Hepatocyte (in vitro differentiated cells): ENCODE data around the gene SMAD3. TPM values are rescaled to one million over a fixed set of nuclear protein-coding genes. Genes with fewer than 3 reads are reported as not detected.
A peak's percentile ranks its signal among the peaks of the same experiment; 100 is the strongest.

Experiments
- DNase-seq: peaks from one replicate; pipeline ENCODE4 v3.0.0-alpha.2; 2016; ENCODE audit warnings: low spot score
- H2AFZ ChIP-seq: fragments of 200-600 bp; sonication (generic); 2 replicates; pipeline ENCODE4 v1.6.0; 2016; ENCODE audit warnings: antibody characterized with exemption, mild to moderate bottlenecking
- H3K27ac ChIP-seq: fragments of 200-600 bp; sonication (generic); 2 replicates; pipeline ENCODE4 v1.5.1; 2016; ENCODE audit warnings: mild to moderate bottlenecking
- H3K27me3 ChIP-seq: fragments of 200-600 bp; sonication (generic); 2 replicates; pipeline ENCODE4 v1.6.1; 2016
- H3K36me3 ChIP-seq: fragments of 200-600 bp; sonication (generic); replicated peaks from 2 replicates; pipeline ENCODE4 v1.5.1; 2016; ENCODE audit warnings: low read depth; ENCODE audit not compliant: insufficient read depth
- H3K4me1 ChIP-seq: fragments of 200-600 bp; sonication (generic); 2 replicates; pipeline ENCODE4 v1.5.1; 2016; ENCODE audit warnings: mild to moderate bottlenecking, moderate library complexity; ENCODE audit not compliant: insufficient read depth
- H3K4me2 ChIP-seq: fragments of 200-600 bp; sonication (generic); 2 replicates; pipeline ENCODE4 v1.6.0; 2016
- H3K4me3 ChIP-seq: fragments of 200-600 bp; sonication (generic); 2 replicates; pipeline ENCODE4 v1.5.1; 2016; ENCODE audit warnings: mild to moderate bottlenecking
- H3K79me2 ChIP-seq: fragments of 200-600 bp; sonication (generic); 2 replicates; pipeline ENCODE4 v1.6.0; 2017; ENCODE audit warnings: mild to moderate bottlenecking
- H3K9me2 ChIP-seq: fragments of 200-600 bp; sonication (generic); replicated peaks from 2 replicates; pipeline ENCODE4 v1.6.0; 2017; ENCODE audit warnings: mild to moderate bottlenecking; ENCODE audit not compliant: insufficient read depth
- H3K9me3 ChIP-seq: fragments of 200-600 bp; sonication (generic); 2 replicates; pipeline ENCODE4 v1.5.1; 2016; ENCODE audit warnings: low read depth, mild to moderate bottlenecking
- H4K20me1 ChIP-seq: fragments of 200-600 bp; sonication (generic); 2 replicates; pipeline ENCODE4 v1.6.0; 2016; ENCODE audit warnings: mild to moderate bottlenecking; ENCODE audit not compliant: insufficient read depth, poor library complexity, severe bottlenecking
- CTCF ChIP-seq: fragments of 200-600 bp; sonication (generic); IDR thresholded peaks from 2 replicates; pipeline ENCODE4 v1.5.1; 2016; ENCODE audit warnings: antibody characterized with exemption, mild to moderate bottlenecking; ENCODE audit not compliant: poor library complexity
- EZH2 ChIP-seq: fragments of 200-600 bp; sonication (generic); IDR thresholded peaks from 2 replicates; pipeline ENCODE4 v1.6.1; 2016; ENCODE audit warnings: antibody characterized with exemption, mild to moderate bottlenecking, borderline replicate concordance
- EZH2phosphoT487 ChIP-seq: fragments of 200-600 bp; sonication (generic); IDR thresholded peaks from one replicate; pipeline ENCODE4 v1.6.1; 2018; ENCODE audit warnings: antibody characterized with exemption, mild to moderate bottlenecking, low read depth, moderate library complexity; ENCODE audit not compliant: unreplicated experiment, severe bottlenecking
- WGBS: methylation state at CpG from one replicate; pipeline ENCODE4 v1.1.6; 2016; ENCODE audit warnings: low lambda C conversion rate; ENCODE audit errors: missing lambda C conversion rate; 5-methylcytosine and 5-hydroxymethylcytosine counted together
- polyA plus RNA-seq: library from polyadenylated mRNA; unstranded; fragments of >200 nt; fragmentation: Nextera tagmentation; extraction: Ambion mirVana; gene quantifications from 2 replicates; pipeline ENCODE4 v1.2.1, GENCODE V29; 2016
- total RNA-seq: library from RNA; depleted of rRNA; stranded (reverse); fragments of >200 nt; gene quantifications from 2 replicates; pipeline ENCODE4 v1.2.3, GENCODE V29; 2014

SMAD3 gene
- total and polyA plus RNA-seq, 2 experiments from 2014 or later, result 24.7 to 32.2 TPM

GRCh38 chr15:67134871-67135492, 69.6 kb downstream of the SMAD3 start:
- Histone ChIP-seq H3K79me2 (peaks cover 93% of the 10 kb centered on the region), H3K27me3 (no peaks in the 10 kb centered on the region), H3K4me1 (peaks cover 62% of the 10 kb centered on the region), H4K20me1 (peaks cover 53% of the 10 kb centered on the region), H2AFZ (no peak overlapping the region), H3K9me2 (no peaks in the 10 kb centered on the region), H3K9me3 (no peaks in the 10 kb centered on the region), H3K4me2 (peak overlapping the region; percentile 44), H3K27ac (peak overlapping the region; percentile 85), H3K36me3 (no peaks in the 10 kb centered on the region), H3K4me3 (no peak overlapping the region)
- TF ChIP-seq EZH2phosphoT487 (no peak), CTCF (no peak), EZH2 (no peak)
- DNase-seq, result no peak
- 55% methylated on average over 4 of the region's 4 CpGs for WGBS

- TF ChIP-seq EZH2, result no peak
- no peak for TF ChIP-seq EZH2phosphoT487
- peak; percentile 17 for TF ChIP-seq CTCF
- Histone ChIP-seq H4K20me1 (peaks cover 52% of the 10 kb centered on the region), H3K9me2 (no peaks in the 10 kb centered on the region), H3K4me1 (peaks cover 62% of the 10 kb centered on the region), H3K27me3 (no peaks in the 10 kb centered on the region), H2AFZ (no peak overlapping the region), H3K79me2 (peaks cover 93% of the 10 kb centered on the region), H3K27ac (peak overlapping the region; percentile 85), H3K36me3 (no peaks in the 10 kb centered on the region), H3K4me2 (peak overlapping the region; percentile 44), H3K4me3 (no peak overlapping the region), H3K9me3 (no peaks in the 10 kb centered on the region)
- peak; percentile 44 for DNase-seq
- WGBS, result 57% methylated on average over 4 of the region's 4 CpGs
Observed at GRCh38 chr15:67135494-67135893, 70.1 kb downstream of the SMAD3 start.

- Histone ChIP-seq H3K9me2 (no peaks in the 10 kb centered on the region), H3K4me1 (peaks cover 60% of the 10 kb centered on the region), H3K27me3 (no peaks in the 10 kb centered on the region), H4K20me1 (peaks cover 42% of the 10 kb centered on the region), H3K36me3 (no peaks in the 10 kb centered on the region), H3K9me3 (no peaks in the 10 kb centered on the region), H3K4me2 (no peak overlapping the region), H3K79me2 (peaks cover 93% of the 10 kb centered on the region), H2AFZ (no peak overlapping the region), H3K4me3 (no peak overlapping the region), H3K27ac (peak overlapping the region; percentile 85)
- no peak for DNase-seq
- no peak for TF ChIP-seq CTCF
- no peak for TF ChIP-seq EZH2phosphoT487
- no peak for TF ChIP-seq EZH2
- 92% methylated on average over 3 of the region's 3 CpGs for whole genome bisulfite sequencing
Observed at GRCh38 chr15:67136802-67137201, 71.4 kb downstream of the SMAD3 start.
